ENCODE results near the gene SORBS1.

- TF ChIP-seq CTCF (IDR thresholded peaks at IDR 0.05), result no peak
- TF ChIP-seq POLR2A (IDR thresholded peaks at IDR 0.05), result no peak
Measured at GRCh38 chr10:95467162-95467599, 94.0 kb downstream of the SORBS1 start.
